GM06990 (cell line): ENCODE results near the gene SVIL.

Experiments
- DNase-seq: peaks from one replicate; pipeline ENCODE4 v3.0.0-alpha.2; 2011; ENCODE audit not compliant: insufficient read length; ENCODE audit errors: extremely low read depth
- H3K27me3 ChIP-seq: replicated peaks from 2 replicates; pipeline ENCODE4 v1.6.0; 2011; ENCODE audit warnings: low read length; ENCODE audit not compliant: control insufficient read depth, insufficient read depth
- H3K36me3 ChIP-seq: 2 replicates; pipeline ENCODE4 v1.5.1; 2011; ENCODE audit warnings: low read length; ENCODE audit not compliant: control insufficient read depth, insufficient read depth
- H3K4me3 ChIP-seq: replicated peaks from 2 replicates; pipeline ENCODE4 v1.5.1; 2011; ENCODE audit warnings: low read depth, mild to moderate bottlenecking, control low read depth, low read length
- CTCF ChIP-seq: IDR thresholded peaks from 2 replicates; pipeline ENCODE4 v1.5.1; 2011; ENCODE audit warnings: low read length, control low read depth, mild to moderate bottlenecking, inconsistent platforms; ENCODE audit not compliant: insufficient read depth, poor library complexity, severe bottlenecking

Gene SVIL

GRCh38 chr10:29455095-29455494 is 179.7 kb downstream of the SVIL start:
- TF ChIP-seq CTCF = no peak
- Histone ChIP-seq H3K27me3 (no peaks in the 10 kb centered on the region), H3K4me3 (no peak overlapping the region), H3K36me3 (no peaks in the 10 kb centered on the region)
- no peak for DNase-seq

GRCh38 chr10:29454250-29454649 is 180.5 kb downstream of the SVIL start:
- no peak for TF ChIP-seq CTCF
- Histone ChIP-seq H3K27me3 (no peaks in the 10 kb centered on the region), H3K4me3 (no peak overlapping the region), H3K36me3 (no peaks in the 10 kb centered on the region)
- no peak for DNase-seq

GRCh38 chr10:29452546-29452945 is 182.2 kb downstream of the SVIL start:
- Histone ChIP-seq H3K36me3 (no peaks in the 10 kb centered on the region), H3K27me3 (no peaks in the 10 kb centered on the region), H3K4me3 (no peak overlapping the region)
- TF ChIP-seq CTCF = no peak
- DNase-seq = no peak

GRCh38 chr10:29451946-29452345 is 182.8 kb downstream of the SVIL start:
- no peak for TF ChIP-seq CTCF
- no peak for DNase-seq
- Histone ChIP-seq H3K36me3 (no peaks in the 10 kb centered on the region), H3K4me3 (no peak overlapping the region), H3K27me3 (no peaks in the 10 kb centered on the region)

- no peak for TF ChIP-seq CTCF
- H3K4me3 ChIP-seq = no peak overlapping the region
- no peaks in the 10 kb centered on the region for H3K36me3 ChIP-seq
- no peaks in the 10 kb centered on the region for H3K27me3 ChIP-seq
- DNase-seq = no peak
Observed at GRCh38 chr10:29450405-29450804, 184.4 kb downstream of the SVIL start.
